VCaP (cell line): ENCODE measurements around the gene KIFC3.

Source experiments
- H3K27ac ChIP-seq: fragments of 450-650 bp; 2 replicates; pipeline ENCODE4 v1.5.1; 2017
- TF ChIP-seq, protein P1 (sequence below): fragments of 450-650 bp; conservative IDR thresholded peaks from 2 replicates; pipeline ENCODE4 v1.5.1; 2017; ENCODE audit warnings: mild to moderate bottlenecking, moderate library complexity

The KIFC3 gene

DNA sequence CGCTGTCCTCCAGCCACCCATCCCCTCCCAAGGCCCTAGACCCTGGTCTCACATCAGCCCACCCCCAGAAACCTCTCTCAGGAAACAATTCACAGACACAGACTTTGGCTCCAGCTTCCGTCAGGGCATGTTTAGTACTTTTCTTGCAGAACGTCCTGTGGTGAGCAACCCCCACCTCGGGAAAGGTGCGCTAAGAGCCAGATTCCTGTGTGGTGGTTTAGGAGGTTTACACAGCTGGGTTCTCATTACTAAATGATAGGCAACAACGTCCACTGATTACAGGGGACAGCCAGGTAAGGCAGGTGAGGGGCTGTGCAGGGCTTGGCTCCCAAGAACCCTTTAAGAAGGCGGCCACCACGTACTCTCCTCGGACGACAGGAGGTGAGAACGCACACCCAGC lies 29.3 kb downstream of the KIFC3 start:
- H3K27ac ChIP-seq = no peak overlapping the region
- TF ChIP-seq, protein P1, sequence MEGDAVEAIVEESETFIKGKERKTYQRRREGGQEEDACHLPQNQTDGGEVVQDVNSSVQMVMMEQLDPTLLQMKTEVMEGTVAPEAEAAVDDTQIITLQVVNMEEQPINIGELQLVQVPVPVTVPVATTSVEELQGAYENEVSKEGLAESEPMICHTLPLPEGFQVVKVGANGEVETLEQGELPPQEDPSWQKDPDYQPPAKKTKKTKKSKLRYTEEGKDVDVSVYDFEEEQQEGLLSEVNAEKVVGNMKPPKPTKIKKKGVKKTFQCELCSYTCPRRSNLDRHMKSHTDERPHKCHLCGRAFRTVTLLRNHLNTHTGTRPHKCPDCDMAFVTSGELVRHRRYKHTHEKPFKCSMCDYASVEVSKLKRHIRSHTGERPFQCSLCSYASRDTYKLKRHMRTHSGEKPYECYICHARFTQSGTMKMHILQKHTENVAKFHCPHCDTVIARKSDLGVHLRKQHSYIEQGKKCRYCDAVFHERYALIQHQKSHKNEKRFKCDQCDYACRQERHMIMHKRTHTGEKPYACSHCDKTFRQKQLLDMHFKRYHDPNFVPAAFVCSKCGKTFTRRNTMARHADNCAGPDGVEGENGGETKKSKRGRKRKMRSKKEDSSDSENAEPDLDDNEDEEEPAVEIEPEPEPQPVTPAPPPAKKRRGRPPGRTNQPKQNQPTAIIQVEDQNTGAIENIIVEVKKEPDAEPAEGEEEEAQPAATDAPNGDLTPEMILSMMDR = no peak

DNA sequence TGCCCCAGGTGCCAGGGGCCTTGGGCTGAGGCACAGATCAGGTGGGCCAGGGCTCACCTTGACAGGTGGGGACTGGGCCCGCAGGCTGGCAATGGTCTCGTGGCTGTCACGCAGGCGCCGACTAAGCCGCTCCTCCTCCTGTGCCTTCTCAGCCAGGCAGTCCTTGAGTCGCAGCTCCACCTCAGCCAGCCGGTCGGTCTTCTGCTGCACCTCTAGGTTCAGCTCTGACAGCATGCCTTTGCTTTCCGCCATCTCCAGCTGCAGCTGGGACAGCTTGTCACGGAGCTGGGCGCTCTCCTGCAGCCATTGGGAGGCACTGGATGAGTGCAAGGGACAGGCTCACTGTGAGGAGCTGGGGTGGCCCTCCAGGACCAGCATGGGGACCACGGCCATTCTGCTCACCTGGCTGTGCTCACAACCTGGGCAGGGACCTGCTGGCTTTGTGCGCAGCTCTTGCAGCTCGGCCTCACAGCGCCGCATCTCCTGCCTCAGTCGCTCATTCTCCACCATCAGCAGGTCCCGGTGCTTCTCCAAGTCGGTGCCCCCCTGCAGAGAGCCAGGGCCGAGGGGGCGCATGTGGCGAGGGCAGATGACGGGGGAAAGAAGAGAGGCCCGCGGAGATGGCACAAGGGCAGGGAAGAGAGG lies 31.0 kb downstream of the KIFC3 start:
- TF ChIP-seq, protein P1 = no peak
- no peak overlapping the region for H3K27ac ChIP-seq

DNA sequence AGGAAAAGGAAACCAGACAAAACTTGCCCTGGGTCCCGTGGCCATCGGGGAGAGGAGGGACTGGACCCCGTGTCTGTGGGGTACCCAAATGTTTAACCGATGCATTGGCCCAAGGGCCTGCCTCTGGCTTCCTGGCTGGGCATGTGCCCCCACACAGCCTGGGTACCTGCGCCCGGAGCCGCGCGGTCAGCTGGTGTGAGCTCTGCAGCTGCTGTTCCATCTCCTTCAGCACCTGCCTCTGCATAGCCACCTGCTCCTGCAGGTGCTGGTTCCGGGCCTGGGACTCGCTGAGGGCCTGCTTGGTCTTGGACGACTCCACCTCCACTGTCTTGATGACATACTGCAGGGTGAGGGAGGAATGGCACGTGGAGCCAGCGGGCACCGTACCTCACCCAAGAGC lies 31.9 kb downstream of the KIFC3 start:
- TF ChIP-seq, protein P1 = no peak

DNA sequence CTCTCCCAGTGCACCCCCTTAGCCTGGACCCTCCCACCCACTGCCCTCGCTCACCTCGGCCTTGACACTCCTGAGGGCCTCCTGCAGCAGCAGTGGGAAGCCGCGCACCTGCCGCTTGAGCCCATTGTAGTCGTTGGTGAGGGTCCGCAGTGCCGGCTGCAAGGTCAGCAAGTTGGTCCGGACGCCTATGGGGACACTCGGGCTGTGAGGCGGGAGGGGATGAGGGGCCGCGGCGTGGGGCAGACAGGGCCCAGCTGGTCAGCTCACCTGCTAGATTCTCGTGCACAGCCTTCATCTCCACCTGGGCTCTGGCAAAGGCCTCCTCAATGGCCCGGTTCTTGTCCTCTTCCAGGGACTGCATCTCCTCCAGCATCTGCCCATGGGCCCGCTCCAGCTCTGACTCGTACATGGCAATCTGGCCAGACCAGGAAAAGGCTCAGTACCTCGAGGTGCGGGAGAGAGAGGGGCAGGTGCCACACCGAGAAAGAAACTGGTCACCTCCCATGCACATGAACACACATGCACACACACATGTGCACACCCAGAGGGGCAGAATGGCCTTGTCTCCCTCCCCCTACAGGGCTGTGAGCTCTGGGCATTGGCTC lies 32.6 kb downstream of the KIFC3 start:
- TF ChIP-seq, protein P1 = no peak
- no peak overlapping the region for H3K27ac ChIP-seq

More for the DNA sequence above, 31.9 kb downstream of the KIFC3 start:
- no peak overlapping the region for H3K27ac ChIP-seq

DNA sequence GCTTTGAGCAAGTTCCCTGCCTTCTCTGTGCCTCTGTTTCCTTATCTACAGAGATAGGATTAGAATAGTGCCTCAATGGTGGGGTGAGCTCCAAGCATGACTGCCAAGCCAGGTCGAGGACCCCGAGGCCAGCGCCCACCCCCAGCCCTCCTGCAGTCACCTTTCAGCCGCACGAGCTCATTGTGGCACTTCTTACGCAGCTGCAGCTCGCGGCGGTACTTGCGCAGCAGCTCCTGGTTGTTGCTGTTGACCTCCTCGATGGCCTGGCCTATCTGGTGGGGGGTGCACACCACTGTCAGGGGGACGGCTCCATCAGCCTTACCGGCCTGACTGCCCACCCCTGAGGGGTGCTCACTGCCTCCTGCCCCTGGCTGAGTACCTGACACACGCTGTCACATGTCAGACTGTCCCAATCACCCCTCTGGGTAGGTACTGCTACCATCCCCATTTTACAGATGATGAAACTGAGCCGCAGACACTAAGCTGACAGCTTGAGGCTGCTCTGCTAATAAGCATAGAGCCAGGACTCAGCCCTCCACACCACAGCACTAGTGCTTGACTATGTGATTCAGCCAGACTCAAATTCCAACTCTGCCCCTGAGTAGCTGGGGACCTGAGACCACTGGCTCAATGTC lies 35.5 kb downstream of the KIFC3 start:
- H3K27ac ChIP-seq = no peak overlapping the region
- TF ChIP-seq, protein P1 = no peak

DNA sequence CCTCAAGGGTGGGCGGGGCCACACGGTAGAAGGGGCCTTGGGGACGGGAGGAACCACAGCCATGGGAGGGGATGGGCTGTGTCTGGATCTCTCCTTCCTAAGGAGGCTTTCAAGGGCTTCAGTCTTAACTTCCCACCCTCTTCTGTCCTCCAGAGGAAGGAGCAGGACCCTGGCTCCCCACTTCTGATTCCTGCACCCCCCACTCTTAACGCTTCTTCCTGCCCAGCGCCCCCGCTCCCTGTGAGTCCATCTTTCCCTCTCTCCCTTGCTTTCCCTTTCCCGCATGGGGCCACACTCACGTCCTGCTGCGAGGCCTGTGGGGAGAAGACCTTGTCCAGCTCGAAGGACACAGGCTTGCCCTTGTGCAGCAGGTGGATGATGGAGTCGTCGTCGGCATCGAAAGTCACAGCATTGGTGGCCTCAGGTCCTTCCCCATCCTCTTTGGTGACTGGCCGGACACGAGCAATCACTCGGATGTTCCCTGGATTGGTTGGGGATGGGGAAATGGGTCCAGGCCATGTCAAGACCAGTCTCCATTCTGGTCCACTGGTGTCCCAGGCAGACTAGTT lies 37.0 kb downstream of the KIFC3 start:
- H3K27ac ChIP-seq = no peak overlapping the region
- TF ChIP-seq, protein P1 = no peak
